GM12873 (cell line): ENCODE results near the gene FAM240B.

Experiments
- CTCF ChIP-seq: IDR thresholded peaks from 2 replicates; pipeline ENCODE4 v1.5.1; 2012; ENCODE audit warnings: low read depth, mild to moderate bottlenecking, moderate library complexity, low read length, control low read depth; ENCODE audit not compliant: insufficient read depth; ENCODE audit errors: missing control alignments

Gene FAM240B

GRCh38 chr9:38747067-38747466, 27.1 kb upstream of the FAM240B start:
- TF ChIP-seq CTCF = no peak

GRCh38 chr9:38746303-38746702, 26.4 kb upstream of the FAM240B start:
- TF ChIP-seq CTCF = no peak

GRCh38 chr9:38744484-38744883, 24.6 kb upstream of the FAM240B start:
- TF ChIP-seq CTCF = no peak

- no peak for TF ChIP-seq CTCF
Measured at GRCh38 chr9:38737246-38737645, 17.3 kb upstream of the FAM240B start.

GRCh38 chr9:38734831-38735230, 14.9 kb upstream of the FAM240B start:
- no peak for TF ChIP-seq CTCF

- TF ChIP-seq CTCF = no peak
Measured at GRCh38 chr9:38733503-38733902, 13.6 kb upstream of the FAM240B start.

GRCh38 chr9:38732885-38733284, 13.0 kb upstream of the FAM240B start:
- no peak for TF ChIP-seq CTCF
